HG02610 (cell line): ENCODE results near the gene CKS1B.
A peak's percentile ranks its signal among the peaks of the same experiment; 100 is the strongest.
"Not testable (repeated sequence)": the region's sequence is repeated elsewhere in the genome, so short reads cannot be mapped to it uniquely, and the experiment has no call there.

Experiments
- ATAC-seq: cut with Tn5 transposase; IDR thresholded peaks from one replicate; pipeline ENCODE4 v1.9.1; 2021; ENCODE audit warnings: mild to moderate bottlenecking, moderate library complexity; ENCODE audit not compliant: unreplicated experiment

Gene CKS1B

GRCh38 chr1:154963643-154964042 is 10.8 kb upstream of the CKS1B start:
- ATAC-seq = no peak

- no peak for ATAC-seq
These were observed 10.1 kb upstream of the CKS1B start for GRCh38 chr1:154964359-154964758.

GRCh38 chr1:154966111-154966510 is 8.4 kb upstream of the CKS1B start:
- ATAC-seq = no peak

- ATAC-seq = no peak
These were observed 7.0 kb upstream of the CKS1B start for GRCh38 chr1:154967331-154967950.

GRCh38 chr1:154968731-154969130 is 5.8 kb upstream of the CKS1B start:
- ATAC-seq = no peak

GRCh38 chr1:154969246-154969645 is 5.2 kb upstream of the CKS1B start:
- ATAC-seq = no peak

GRCh38 chr1:154969860-154970452 is 4.5 kb upstream of the CKS1B start:
- ATAC-seq = no peak

- peak; percentile 32 for ATAC-seq
These were observed 3.7 kb upstream of the CKS1B start, which contains the start of gene SHC1 for GRCh38 chr1:154970631-154971340. TSS of gene SHC1 (minus strand) at chr1:154970747. CDS start at chr1:154970526, 221 bp downstream.

- ATAC-seq = no peak
These were observed 3.0 kb upstream of the CKS1B start for GRCh38 chr1:154971341-154971998.

GRCh38 chr1:154972213-154972516 is 2.3 kb upstream of the CKS1B start:
- ATAC-seq = no peak

- ATAC-seq = no peak
These were observed 1.8 kb upstream of the CKS1B start for GRCh38 chr1:154972517-154973343.

GRCh38 chr1:154973344-154974101 is 958 bp upstream of the CKS1B start:
- ATAC-seq = peak; percentile 9

GRCh38 chr1:154974808-154975408 is 427 bp downstream of the CKS1B start:
- peak; percentile 32 for ATAC-seq

- ATAC-seq = no peak
These were observed 1.1 kb downstream of the CKS1B start for GRCh38 chr1:154975409-154976059.

GRCh38 chr1:154977762-154978161 is 3.3 kb downstream of the CKS1B start:
- not testable (repeated sequence) for ATAC-seq

GRCh38 chr1:154978360-154978759 is 3.9 kb downstream of the CKS1B start:
- ATAC-seq = no peak

- ATAC-seq = no peak
These were observed 7.9 kb downstream of the CKS1B start for GRCh38 chr1:154982341-154982740.

- ATAC-seq = peak; percentile 99
These were observed 8.6 kb downstream of the CKS1B start, which contains the start of gene FLAD1 for GRCh38 chr1:154982897-154983648. TSS of gene FLAD1 (plus strand) at chr1:154983344. CDS start at chr1:154983695, 351 bp downstream.
